Stimulated activated CD4-positive, alpha-beta T cell treated with anti-CD3 and anti-CD28 coated beads, Interleukin-4, amount 100 ng/mL, for 4 hours (primary cell): Measurements from ENCODE around the gene ARHGEF17.

Experiments used
- DNase-seq, 2 experiments: peaks; one replicate each; pipeline ENCODE4 v3.0.0-alpha.2; 2020

The ARHGEF17 gene

DNA sequence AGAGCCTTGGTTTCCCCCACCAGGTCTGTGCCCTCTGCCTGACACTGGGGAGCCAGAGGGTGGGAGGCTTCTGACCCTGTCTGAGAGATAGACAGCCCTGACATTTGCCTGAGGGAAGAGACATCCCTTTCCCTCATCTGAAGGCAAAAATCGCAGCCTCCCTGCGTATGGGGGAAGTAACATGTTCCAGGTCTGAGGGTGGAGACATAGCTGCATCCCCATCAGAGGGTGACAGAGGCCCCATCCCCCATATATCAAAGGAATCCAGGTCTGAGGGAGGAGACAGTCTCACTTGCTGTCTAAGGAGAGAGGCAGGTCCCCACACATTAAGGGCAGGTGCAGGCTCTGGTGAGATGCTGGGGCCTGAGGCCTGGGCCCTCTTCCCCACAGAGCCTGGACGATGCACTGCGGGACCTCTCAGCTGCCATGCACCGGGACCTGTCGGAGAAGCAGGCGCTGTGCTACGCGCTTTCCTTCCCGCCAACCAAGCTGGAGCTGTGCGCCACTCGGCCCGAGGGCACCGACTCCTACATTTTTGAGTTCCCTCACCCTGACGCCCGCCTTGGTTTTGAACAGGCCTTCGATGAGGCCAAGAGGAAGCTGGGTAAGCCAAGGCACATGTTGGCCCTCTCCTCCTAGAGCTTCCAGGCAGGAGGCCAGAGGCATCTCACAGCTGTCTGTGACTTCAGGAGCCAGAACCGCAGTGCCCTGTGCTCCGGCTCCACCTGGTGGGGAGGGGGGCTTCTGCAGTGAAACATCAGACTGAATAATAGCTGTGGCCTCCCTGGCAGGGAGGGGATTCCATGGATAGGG lies 52.1 kb downstream of the ARHGEF17 start:
- DNase-seq = peak in 1 of 2 experiments; percentile 24

DNA sequence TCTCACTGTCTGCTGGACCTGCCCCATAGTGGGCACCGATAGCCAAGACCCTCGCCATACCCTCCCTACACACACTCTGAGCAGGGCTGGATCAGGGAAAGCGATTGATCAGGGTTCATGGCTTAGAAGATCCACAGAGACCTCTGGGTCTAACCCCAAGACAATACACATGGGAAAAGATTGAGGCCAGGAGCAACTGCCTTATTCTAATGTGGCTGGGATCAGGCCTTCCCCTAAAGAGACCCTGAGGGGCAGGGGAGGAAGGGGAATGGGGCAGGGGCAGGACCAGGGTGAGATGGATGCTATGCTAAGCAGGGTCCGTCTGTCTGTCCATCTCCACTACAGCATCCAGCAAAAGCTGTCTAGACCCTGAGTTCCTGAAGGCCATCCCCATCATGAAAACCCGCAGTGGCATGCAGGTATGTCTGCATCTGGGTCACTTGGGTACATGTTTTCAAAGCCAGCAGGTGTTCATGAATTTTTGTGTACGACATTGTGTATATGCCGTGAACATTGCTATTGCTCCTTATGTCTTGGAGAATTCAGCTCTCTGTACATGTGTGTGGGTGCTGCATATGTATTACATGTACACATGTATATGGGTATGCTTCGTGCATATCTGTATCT lies 52.8 kb downstream of the ARHGEF17 start:
- DNase-seq = no peak

DNA sequence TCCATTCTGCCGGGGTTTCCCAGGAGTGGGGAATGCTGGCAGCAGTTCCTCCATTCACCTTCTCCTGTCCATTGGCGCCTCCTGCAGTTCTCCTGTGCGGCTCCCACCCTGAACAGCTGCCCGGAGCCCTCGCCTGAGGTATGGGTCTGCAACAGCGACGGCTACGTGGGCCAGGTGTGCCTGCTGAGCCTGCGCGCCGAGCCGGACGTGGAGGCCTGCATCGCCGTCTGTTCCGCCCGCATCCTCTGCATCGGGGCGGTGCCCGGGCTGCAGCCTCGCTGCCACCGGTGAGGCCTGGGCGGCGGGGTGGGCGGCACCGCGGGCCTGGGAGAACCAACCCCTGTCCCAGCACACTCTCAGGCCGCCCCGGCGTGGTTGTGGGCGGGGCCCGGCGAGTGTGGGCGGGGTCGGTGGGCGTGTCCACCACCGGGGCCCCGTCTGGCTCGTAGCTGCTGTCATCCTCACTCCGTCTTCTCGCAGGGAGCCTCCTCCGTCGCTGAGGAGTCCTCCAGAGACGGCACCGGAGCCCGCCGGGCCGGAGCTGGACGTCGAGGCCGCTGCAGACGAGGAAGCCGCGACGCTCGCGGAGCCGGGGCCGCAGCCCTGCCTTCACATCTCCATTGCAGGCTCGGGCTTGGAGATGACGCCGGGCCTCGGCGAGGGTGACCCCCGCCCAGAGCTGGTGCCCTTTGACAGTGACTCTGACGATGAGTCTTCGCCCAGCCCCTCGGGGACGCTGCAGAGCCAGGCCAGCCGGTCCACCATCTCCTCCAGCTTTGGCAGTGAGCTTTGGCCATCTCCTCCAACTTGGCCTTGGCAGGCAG lies 54.1 kb downstream of the ARHGEF17 start:
- DNase-seq = no peak

DNA sequence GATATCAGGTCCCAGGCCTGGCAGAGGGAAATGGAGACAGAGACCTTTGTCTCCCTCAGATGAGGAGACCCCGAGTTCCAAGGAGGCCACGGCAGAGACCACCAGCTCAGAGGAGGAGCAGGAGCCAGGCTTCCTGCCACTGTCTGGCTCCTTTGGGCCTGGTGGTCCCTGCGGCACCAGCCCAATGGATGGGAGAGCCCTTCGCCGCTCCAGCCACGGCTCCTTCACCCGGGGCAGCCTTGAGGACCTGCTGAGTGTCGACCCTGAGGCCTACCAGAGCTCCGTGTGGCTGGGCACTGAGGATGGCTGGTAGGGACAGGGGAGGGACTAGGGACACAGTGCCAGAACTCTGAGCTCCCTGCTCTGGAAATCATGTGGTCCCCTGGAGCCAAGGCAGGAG lies 55.1 kb downstream of the ARHGEF17 start:
- no peak for DNase-seq

DNA sequence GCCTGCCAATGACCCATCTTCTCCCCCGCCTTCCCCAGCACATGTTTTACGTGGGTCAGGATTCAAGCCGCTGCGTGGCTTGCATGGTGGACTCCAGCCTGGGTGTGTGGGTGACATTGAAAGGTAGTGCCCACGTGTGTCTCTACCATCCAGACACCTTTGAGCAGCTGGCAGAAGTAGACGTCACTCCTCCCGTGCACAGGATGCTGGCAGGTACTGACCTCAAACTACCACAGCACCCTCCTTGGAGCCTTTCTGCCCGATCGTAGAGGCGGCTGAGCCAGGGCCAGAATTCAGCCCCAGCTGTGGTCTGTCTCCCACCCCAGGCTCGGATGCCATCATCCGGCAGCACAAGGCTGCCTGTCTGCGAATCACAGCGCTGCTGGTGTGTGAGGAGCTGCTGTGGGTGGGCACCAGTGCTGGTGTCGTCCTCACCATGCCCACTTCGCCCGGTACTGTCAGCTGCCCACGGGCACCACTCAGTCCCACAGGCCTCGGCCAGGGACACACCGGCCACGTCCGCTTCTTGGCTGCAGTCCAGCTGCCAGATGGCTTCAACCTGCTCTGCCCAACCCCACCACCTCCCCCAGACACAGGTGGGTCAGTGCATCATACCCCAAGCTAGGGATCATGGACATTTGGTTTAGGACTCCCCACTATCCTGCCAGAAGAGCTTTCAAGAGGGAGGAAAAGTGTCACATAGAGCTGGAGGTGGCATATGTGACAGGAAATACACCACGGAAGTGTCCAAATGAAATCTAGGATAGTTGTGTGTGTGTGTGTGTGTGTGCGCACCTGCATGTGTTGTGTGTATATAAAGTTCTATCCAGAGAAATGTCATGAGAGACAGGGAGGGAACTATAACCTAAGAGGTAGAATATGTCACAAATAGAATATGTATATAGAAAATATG lies 57.5 kb downstream of the ARHGEF17 start:
- DNase-seq = no peak

DNA sequence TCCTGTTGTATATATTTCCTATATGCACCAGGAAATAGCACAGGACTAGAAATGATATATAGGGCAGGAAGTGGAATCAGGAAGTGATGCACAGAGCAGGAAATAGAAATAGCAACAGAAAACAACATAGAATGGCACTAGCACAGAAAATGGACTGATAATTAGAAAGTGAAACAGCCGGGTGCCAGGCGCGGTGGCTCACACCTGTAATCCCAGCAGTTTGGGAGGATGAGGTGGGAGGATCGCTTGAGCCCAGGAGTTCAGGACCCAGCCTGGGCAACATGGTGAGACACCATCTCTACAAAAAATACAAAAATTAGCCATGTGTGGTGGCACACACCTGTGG lies 58.2 kb downstream of the ARHGEF17 start:
- DNase-seq = no peak

DNA sequence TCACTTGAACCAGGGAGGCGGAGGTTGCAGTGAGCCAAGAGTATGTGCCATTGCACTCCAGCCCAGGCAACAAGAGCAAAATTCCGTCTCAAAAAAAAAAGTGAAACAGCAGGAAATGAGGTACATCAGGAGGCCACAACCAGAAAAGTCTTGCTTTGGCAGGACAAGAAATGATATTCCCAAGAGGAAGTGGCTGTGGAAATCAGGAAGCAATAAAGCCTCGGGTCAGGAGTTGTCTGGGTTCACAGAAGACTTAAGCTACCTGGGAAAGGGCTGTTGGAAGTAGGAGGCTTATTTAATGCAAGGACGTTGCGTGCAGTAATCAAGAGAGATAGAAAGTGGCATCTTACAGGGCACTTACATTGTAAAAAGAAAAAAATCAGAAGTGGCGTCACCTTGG lies 58.9 kb downstream of the ARHGEF17 start:
- DNase-seq = no peak

DNA sequence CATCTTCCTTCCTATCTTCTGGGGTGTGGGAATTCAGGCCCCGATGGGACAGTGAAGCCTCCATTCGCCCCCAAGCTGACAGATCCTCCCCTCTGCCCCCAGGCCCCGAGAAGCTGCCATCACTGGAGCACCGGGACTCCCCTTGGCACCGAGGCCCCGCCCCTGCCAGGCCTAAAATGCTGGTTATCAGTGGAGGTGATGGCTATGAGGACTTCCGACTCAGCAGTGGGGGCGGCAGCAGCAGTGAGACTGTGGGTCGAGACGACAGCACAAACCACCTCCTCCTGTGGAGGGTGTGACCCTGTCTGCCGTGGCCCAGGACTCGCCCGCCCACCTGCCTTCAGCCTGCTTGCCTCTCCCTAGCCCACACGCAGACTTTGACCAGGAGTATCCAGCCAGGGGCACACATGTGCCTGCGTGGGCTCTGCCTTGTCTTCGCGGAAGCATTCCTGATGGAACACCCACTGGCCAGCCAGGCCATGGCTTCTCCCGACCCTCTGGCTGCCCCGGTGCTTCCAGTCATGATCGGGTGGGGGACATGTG lies 59.5 kb downstream of the ARHGEF17 start:
- DNase-seq = peak in 1 of 2 experiments; percentile 35

DNA sequence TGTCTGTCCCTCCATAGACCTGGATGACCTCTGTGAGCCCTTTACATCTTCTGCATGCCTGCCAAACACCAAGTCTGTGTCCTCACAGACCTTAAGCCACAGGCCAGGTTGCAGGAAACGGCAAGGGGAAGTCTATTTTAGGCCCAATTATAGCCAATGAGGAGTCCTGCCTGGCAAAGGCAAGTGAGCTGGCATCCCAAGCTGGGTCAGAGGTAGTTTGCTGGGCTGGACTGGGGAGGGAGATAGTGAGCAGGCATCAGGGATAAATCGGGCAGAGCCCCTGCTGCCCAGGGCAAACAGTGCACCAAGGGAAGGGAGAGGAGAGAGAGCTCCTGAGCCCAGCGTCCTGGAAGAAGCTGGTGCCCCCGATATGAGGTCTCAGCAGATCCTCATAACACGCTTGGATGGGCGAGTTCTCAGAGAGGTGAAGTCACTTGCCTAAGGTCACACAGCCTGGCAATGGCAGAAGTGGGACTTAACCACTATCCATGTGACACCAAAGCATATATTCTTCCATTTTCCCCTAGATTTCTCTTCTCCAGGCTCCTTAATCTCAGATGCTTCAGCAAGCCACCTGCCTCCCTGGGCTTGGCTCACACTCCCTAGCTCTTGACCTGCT lies 64.4 kb downstream of the ARHGEF17 start:
- no peak for DNase-seq

DNA sequence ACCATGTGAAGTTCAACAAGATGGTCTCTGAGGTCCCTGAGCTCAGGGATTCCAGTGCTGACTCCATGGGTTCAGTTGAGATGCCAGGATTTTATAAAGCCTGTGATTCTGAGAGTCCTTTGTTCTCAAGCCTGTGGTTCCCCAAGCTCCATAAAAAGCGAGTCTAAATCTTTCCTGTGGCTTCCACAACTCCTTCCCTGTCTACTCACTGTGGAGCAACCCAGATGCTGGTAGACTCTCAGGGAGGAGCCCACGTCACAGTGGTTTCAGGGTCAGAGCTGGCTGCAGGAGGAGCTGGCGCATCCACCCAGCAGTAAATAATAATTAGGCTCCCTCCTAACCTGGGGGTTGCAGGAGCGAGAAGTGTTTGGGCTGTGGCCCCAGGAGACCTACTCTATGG lies 66.1 kb downstream of the ARHGEF17 start:
- DNase-seq = no peak

DNA sequence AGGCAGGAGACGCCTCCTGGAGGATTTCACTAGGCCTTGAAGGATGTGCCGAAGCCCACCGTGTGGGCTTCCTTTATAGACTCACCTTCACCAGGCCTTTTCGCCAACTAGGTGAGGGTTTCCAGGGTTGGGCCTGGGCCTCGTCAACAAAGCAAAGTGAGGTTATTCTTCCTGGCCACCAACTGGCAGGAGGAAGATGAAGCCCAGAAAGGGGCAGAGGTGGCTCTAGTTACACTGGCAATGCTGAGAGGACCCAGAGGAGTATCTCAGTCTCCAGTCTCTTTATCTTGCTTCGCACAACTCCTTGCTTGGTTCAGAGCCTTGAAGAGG lies 67.7 kb downstream of the ARHGEF17 start:
- DNase-seq = no peak

DNA sequence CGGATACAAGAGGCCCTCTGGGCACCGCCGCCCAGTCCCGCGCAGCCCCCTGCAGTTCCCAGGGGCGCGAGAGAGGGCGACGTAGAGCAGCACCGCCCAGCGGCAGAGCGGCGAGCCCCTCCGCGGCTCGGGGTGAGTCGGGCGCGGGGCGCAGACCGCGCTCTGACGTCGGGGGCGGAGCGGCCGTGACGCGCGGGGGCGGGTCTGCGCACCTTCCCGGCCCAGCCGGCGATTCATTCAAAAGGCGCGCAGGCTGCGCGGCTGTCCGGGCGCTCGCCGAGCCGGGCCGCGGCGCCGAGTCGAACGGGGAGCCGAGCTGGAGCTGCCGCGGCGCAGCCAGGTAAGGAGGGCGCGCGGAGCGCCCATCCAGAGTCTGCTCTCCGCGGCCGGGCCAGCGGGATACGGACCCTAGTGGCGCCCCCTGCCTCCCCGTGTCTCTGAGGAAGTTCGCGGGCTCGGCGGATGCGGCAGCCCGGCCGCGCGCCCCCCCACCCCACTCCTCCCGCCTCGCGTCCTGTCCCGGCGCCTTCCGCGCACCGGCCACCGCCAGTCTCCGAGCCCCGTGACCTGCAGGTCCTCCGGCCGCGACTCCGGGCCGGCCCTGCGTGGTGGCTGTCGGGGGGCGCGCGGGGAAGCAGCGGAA lies 68.2 kb downstream of the ARHGEF17 start, which contains the start of gene RELT:
Gene RELT (plus strand): TSS at position 240 of the 643 bp plus-strand sequence. CDS start 12,738 bp downstream, outside the sequence.
- peak; percentile 88 to 95 for DNase-seq

DNA sequence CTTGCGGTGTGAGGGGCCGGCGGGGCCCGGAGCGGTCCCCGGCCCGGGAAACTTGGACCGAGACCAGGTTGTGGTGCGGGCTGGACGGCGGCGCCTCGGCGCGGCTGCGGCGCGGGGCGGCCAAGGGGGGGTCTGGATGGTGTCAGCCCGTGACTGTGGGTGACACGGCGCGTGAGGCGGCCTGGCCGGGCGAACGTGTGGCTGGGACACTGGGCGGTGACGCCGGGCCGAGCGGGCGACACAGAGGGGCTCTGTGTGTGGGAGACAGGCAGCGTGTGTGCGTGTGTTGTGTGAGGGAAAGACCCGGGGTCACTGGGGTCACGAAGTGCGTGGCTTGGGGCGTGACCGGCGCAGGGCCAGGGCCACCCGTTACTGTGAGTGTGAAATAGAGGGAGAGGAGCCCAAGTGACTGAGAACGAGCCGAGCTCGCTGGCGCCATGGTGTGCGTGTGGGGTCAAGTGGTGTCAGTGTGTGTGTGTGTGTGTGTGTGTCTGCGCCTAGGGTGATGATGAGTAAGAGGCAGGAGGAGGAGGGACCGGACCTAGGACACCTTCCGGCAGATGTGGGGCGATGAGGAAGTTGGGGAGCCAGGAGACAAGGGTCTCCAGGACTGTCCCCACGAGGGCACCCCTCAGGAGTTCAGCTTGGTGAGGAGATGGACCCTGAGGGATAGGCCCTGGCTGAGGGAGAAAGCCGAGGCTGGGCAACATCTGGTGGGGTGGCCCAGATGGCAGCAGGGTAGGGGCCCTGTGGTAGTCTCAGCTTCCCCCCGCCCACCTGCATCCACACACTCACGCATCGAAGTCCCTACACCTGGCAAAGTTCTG lies 68.9 kb downstream of the ARHGEF17 start:
- peak; percentile 36 to 54 for DNase-seq

DNA sequence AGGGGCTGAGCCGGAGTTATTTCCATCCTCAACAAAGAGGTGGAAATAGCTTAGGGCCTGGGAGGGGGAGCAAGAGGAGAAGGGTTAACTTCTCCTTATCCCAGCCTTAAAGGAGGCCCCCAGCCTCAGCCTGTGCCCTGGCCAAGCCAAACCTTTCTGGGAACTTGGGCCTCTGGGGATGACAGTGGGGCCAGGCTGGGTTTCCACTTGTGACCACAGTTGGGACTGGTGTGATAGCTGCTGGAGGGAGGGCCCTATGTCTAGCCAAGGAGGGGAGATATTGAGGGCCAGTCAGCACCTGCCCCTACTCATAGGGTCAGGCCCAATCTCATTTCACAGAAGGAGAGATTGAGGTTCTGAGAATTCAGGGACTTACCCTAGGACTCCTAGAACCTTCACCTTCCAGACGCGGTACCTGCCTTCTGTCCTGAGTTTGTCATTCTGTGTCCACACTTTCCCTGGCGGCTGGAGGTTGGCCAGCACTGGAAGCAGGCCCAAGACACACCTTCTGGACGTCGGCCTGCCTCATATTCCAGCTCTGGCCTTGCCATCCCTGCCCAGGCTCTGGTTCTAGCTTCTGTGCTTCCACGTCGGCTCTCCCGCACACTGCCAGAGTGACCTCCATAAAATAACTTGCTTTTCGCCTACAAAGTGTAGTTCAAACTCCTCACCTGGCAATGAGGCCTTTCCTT lies 71.3 kb downstream of the ARHGEF17 start:
- DNase-seq = no peak

DNA sequence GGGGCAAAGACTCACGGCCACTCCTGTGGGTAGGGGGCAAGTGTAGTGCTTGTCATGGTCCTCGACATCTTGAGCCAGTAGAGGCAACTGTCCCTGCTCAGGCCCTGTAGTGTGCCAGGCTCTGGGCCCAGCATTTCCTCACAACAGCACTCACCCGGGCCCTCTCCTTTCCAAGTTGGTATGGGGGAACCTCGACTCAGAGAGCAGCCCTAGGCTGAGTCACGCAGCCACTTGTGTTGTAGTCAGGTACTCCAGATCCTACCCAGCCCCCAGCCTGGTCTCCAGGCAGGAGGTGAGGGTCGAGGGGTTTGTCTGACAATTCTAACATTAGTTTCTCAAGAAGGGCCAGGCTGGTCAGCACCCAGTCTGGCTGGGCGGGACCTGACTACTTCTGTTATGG lies 72.3 kb downstream of the ARHGEF17 start:
- DNase-seq = no peak

DNA sequence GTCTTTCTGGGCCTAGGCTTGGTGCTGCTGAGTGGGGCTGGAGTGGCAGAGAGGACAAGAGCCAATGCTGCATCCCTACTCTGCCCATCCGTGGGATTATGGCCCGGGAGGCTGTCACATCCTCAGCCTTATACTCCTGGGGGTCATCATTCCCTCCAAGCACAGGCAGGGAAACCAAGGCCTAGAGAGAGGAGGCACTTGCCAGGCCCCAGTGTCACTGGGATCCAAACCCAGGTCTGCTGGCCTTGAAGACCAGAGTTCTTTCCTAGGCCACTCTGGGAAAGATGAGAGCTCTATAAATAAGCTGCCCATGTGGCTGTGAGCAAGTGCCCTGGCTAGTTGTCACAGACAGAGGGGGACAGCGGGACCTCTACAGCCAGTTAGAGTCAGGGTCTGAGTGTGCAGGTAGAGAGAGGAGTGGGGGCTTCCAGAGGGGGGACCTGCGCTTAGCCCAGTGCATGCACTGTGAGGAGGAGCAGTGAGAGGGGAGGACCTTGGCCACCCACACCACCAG lies 72.9 kb downstream of the ARHGEF17 start:
- DNase-seq = no peak

DNA sequence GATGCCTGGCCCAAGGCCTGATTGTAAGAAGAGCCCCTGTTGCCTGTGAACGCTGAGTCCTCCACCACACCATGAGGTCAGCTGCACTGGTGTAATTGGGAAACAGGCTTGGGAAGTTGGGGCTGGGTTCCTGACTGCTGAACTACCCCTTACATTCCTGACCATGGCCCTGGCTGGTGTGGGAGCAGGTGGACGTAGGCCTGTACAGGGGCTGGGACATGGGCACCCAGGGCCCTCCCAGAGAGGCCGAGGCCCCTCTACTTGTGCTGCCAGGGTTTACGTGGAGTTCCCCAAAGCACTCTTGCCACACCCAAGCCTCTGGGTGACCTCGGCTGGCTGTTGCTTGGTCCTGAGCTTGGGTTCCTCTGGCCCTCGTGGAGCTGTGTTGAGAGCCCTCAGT lies 73.5 kb downstream of the ARHGEF17 start:
- DNase-seq = no peak

DNA sequence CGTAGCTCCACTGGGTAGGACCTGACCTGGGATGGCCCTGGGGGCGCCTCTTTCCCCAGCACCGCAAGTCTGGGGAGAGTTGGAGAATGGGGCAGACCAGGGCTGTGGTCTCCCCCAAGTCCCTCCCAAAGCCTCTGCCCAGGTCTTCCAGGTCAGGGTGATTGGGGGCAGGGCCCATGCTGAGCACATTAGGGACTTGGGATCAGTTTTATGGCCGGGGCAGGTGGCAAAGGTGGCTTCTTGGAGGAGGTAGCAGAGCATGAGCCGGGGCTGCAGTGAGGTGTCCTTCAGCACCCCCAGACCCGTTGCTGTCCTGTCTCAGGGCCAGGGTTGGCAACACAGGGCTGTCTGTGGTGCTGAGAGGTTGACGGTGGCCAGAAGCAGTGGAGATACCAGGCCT lies 74.1 kb downstream of the ARHGEF17 start:
- DNase-seq = no peak

DNA sequence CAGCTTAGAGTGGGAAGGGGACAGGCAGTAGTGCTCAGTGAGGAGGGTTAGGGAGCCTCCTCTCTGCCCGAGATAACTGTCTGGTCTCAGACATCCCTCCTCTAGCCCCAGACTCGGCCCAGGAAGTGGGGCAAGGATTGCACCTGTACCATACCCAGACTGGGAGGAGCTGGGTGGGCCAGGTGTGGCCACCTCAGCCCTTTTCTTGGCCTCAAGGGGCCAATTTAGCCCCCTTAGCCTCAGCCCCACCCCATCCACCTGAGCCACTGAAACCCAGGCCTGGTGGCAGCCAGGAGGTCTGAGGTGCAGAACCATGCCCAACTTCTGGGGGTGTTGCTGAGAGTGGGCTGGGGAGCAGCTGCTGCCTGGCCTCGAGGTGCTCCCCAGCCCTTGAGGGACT lies 74.7 kb downstream of the ARHGEF17 start:
- DNase-seq = no peak
